OCI-LY7 (cell line): ENCODE measurements around the gene KAT6B. TPM values are rescaled to one million over a fixed set of nuclear protein-coding genes. Genes with fewer than 3 reads are reported as not detected.

Experiments used
- BruUV-seq: library from RNA; stranded (reverse); fragments of 400-500 nt; replicated peaks from 2 replicates; lab custom pipeline; 2021; lab: Mats Ljungman, UMichigan
- CTCF ChIA-PET: fragments of 300-600 bp; sonication (Branson Sonifier 250); formaldehyde crosslinking; loops from one replicate; lab custom pipeline; 2022; ENCODE audit warnings: antibody characterized with exemption; ENCODE audit not compliant: unreplicated experiment; lab: Charles Lee
- POLR2A ChIA-PET: fragments of 300-600 bp; sonication (Branson Sonifier 250); formaldehyde crosslinking; loops from one replicate; lab custom pipeline; 2022; ENCODE audit warnings: antibody characterized with exemption; lab: Charles Lee
- DNase-seq: peaks from one replicate; pipeline ENCODE4 v3.0.0-alpha.2; 2015; ENCODE audit warnings: low spot score
- H2AFZ ChIP-seq: fragments of 200-600 bp; sonication (generic), shearing (Covaris generic); 2 replicates; pipeline ENCODE4 v1.6.1; 2014; ENCODE audit warnings: mild to moderate bottlenecking, antibody characterized with exemption, low read length, moderate library complexity
- H3K27ac ChIP-seq: fragments of 200-600 bp; sonication (generic); 2 replicates; pipeline ENCODE4 v1.5.1; 2014; ENCODE audit warnings: mixed run types, low read depth, mild to moderate bottlenecking, moderate library complexity, low read length, inconsistent platforms; ENCODE audit not compliant: poor library complexity, severe bottlenecking
- H3K36me3 ChIP-seq: fragments of 200-600 bp; sonication (generic); 2 replicates; pipeline ENCODE4 v1.6.1; 2014; ENCODE audit warnings: mild to moderate bottlenecking, antibody characterized with exemption, low read length, moderate library complexity, mixed read lengths; ENCODE audit not compliant: insufficient read depth
- H3K4me1 ChIP-seq: fragments of 200-600 bp; sonication (generic); 2 replicates; pipeline ENCODE4 v1.5.1; 2014; ENCODE audit warnings: mild to moderate bottlenecking, low read length; ENCODE audit not compliant: insufficient read depth, poor library complexity, severe bottlenecking
- H3K4me2 ChIP-seq: fragments of 200-600 bp; sonication (generic); 2 replicates; pipeline ENCODE4 v1.6.1; 2014; ENCODE audit warnings: mild to moderate bottlenecking, low read length
- H3K4me3 ChIP-seq: fragments of 200-600 bp; sonication (generic); 2 replicates; pipeline ENCODE4 v1.5.1; 2014; ENCODE audit warnings: mild to moderate bottlenecking, low read depth, low read length; ENCODE audit not compliant: poor library complexity, severe bottlenecking
- H3K79me2 ChIP-seq: fragments of 200-600 bp; sonication (generic); 2 replicates; pipeline ENCODE4 v1.6.1; 2016; ENCODE audit warnings: low read depth, mild to moderate bottlenecking, low read length, moderate library complexity, mixed read lengths; ENCODE audit not compliant: insufficient read depth
- H3K9me2 ChIP-seq: fragments of 200-600 bp; sonication (generic); 2 replicates; pipeline ENCODE4 v1.6.1; 2016; ENCODE audit warnings: mild to moderate bottlenecking, low read length, mixed read lengths; ENCODE audit not compliant: insufficient read depth
- H3K9me3 ChIP-seq: fragments of 200-600 bp; sonication (generic); 2 replicates; pipeline ENCODE4 v1.6.1; 2014; ENCODE audit warnings: mild to moderate bottlenecking, mixed run types, low read length, mixed read lengths
- H4K20me1 ChIP-seq: fragments of 200-600 bp; sonication (generic); 2 replicates; pipeline ENCODE4 v1.6.1; 2014; ENCODE audit warnings: mild to moderate bottlenecking, antibody characterized with exemption, low read length, moderate library complexity, mixed read lengths; ENCODE audit not compliant: insufficient read depth
- EZH2phosphoT487 ChIP-seq: fragments of 200-600 bp; sonication (generic); IDR thresholded peaks from 2 replicates; pipeline ENCODE4 v1.6.1; 2018; ENCODE audit warnings: low read depth, borderline replicate concordance, mild to moderate bottlenecking, mixed run types, antibody characterized with exemption, low read length, moderate library complexity, mixed read lengths
- intact Hi-C: fragments of 100-400 bp; cut with micrococcal nuclease; formaldehyde crosslinking; loops from one replicate; pipeline ENCODE4 v1.10.0; 2022; ENCODE audit not compliant: unreplicated experiment
- total RNA-seq, 2 experiments: library from RNA; depleted of rRNA in 1 of 2; stranded (reverse); fragments of >200 nt in 1 of 2; shearing (Covaris generic) in 1 of 2; gene quantifications; 2 replicates each; pipeline ENCODE4 v1.2.3, GENCODE V29; 2014 to 2022
- TF ChIP-seq, protein P1 (sequence below): fragments of 200-600 bp; sonication (generic); conservative IDR thresholded peaks from 2 replicates; pipeline ENCODE4 v1.5.1; 2014; ENCODE audit warnings: mild to moderate bottlenecking, antibody characterized with exemption, low read length, moderate library complexity, mixed read lengths

The KAT6B gene
- total RNA-seq, 2 experiments from 2014 or later: 20.8 to 40.8 TPM

DNA sequence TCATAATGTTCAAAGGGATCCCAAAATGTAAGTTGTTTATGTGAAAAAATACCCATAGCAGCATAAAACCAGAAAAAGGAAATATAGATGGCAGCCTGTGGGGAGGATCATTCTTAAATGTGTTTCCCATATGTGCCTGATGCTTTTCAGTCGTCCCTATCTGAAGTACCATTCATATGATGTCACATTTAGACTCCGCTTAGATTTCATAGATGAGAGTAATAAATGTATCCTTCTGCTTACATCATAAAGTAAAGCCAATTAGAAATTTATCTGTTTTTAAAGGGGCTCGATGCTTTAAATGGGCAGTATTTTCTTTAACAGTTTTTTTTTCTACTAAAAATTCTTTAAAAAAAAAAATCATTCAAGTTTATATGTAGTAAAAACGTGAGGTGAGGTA, 136.1 kb downstream of the KAT6B start:
- no peaks in the 10 kb centered on the region for H3K36me3 ChIP-seq
- intact Hi-C loops: no loop called here
- no peak overlapping the region for H2AFZ ChIP-seq
- BruUV-seq: no TSS peak
- H3K4me1 ChIP-seq: peaks cover 1% of the 10 kb centered on the region
- TF ChIP-seq, protein P1, sequence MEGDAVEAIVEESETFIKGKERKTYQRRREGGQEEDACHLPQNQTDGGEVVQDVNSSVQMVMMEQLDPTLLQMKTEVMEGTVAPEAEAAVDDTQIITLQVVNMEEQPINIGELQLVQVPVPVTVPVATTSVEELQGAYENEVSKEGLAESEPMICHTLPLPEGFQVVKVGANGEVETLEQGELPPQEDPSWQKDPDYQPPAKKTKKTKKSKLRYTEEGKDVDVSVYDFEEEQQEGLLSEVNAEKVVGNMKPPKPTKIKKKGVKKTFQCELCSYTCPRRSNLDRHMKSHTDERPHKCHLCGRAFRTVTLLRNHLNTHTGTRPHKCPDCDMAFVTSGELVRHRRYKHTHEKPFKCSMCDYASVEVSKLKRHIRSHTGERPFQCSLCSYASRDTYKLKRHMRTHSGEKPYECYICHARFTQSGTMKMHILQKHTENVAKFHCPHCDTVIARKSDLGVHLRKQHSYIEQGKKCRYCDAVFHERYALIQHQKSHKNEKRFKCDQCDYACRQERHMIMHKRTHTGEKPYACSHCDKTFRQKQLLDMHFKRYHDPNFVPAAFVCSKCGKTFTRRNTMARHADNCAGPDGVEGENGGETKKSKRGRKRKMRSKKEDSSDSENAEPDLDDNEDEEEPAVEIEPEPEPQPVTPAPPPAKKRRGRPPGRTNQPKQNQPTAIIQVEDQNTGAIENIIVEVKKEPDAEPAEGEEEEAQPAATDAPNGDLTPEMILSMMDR: no peak
- TF ChIP-seq EZH2phosphoT487: no peak
- H3K9me2 ChIP-seq: no peaks in the 10 kb centered on the region
- no peak for DNase-seq
- H4K20me1 ChIP-seq: no peaks in the 10 kb centered on the region
- H3K79me2 ChIP-seq: no peaks in the 10 kb centered on the region
- H3K9me3 ChIP-seq: no peaks in the 10 kb centered on the region
- POLR2A ChIA-PET: no interaction called here
- no peak overlapping the region for H3K27ac ChIP-seq
- no peak overlapping the region for H3K4me2 ChIP-seq
- no peak overlapping the region for H3K4me3 ChIP-seq
- CTCF ChIA-PET: no interaction called here

DNA sequence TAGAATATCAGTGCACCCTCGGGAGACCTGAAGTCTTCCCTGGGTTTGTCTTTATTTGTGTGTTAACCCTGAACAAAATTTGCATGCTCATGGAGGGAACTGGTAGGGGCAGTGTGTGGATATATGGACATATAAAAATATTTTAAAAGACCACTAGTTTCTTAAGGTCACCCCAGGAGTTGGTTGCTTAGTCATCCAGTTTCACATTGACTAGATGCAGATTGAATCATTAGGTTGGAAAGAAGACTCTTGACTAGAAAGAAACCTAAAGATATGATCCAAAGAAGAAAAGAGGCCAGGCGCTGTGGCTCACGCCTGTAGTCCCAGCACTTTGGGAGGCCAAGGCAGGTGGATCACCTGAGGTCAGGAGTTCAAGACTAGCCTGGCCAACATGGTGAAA, 137.1 kb downstream of the KAT6B start:
- Histone ChIP-seq H3K4me2 (no peak overlapping the region), H3K27ac (no peak overlapping the region), H3K9me3 (no peaks in the 10 kb centered on the region), H3K9me2 (no peaks in the 10 kb centered on the region), H3K4me3 (no peak overlapping the region), H3K79me2 (no peaks in the 10 kb centered on the region), H3K4me1 (peaks cover 9% of the 10 kb centered on the region), H3K36me3 (no peaks in the 10 kb centered on the region), H2AFZ (no peak overlapping the region), H4K20me1 (no peaks in the 10 kb centered on the region)
- intact Hi-C loops: no loop called here
- ChIA-PET CTCF (no interaction called here), POLR2A (interaction anchor here (0.9 kb wide), 1 partner anchor 23 kb away, joined by 3 read pairs; no protein-coding TSS in a partner anchor)
- TF ChIP-seq EZH2phosphoT487: no peak
- TF ChIP-seq, protein P1: no peak
- no peak for DNase-seq
- no TSS peak for BruUV-seq

DNA sequence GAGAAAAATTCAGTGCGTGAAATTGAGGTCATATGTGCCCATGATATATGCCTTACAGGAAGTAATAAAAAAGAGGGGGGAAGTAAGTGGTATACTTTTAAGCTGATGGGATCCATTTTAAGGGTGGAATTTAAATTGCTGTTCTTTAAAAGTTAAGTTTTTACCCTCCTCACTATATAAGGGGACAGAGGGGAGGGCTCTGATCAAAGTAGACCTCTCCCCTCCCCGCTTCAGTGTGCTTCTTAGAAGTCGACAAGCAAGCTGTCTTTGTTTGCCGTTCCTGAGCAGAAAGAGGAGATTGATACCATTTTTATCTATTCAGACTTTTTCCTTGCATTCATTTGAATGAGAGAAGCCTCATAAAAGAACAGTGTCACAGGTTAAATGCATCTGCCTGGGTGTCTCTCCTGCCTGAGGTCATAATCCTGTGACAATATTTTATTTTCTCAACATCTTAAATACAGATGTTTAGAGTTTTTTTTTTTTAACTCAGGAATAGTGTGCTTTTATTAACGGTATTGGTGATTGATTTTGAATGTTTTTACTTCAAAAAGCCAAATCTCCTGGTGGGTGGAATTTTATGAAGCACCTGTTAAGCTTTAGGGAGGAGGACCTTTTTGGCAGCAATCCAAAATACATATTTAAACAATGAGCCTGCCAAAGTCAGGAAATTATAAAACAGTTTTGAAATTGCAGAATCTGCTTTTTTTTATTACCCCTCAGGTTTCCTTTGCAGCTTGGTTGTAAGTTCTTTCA, 141.7 kb downstream of the KAT6B start:
- POLR2A ChIA-PET: interaction anchor here (0.6 to 1.5 kb wide), 5 partner anchors 15 to 1069 kb away, joined by 3 to 4 read pairs (median 3); no protein-coding TSS in a partner anchor
- TF ChIP-seq, protein P1: no peak
- TF ChIP-seq EZH2phosphoT487: no peak
- H3K4me3 ChIP-seq: no peak overlapping the region
- H3K4me1 ChIP-seq: peaks cover 9% of the 10 kb centered on the region
- no peaks in the 10 kb centered on the region for H3K9me2 ChIP-seq
- 0 out of 2 replicates have a peak overlapping the region, but pooled peaks have one; percentile 8 for H3K4me2 ChIP-seq
- BruUV-seq: no TSS peak
- intact Hi-C loops: no loop called here
- H3K79me2 ChIP-seq: no peaks in the 10 kb centered on the region
- H3K36me3 ChIP-seq: no peaks in the 10 kb centered on the region
- no peaks in the 10 kb centered on the region for H3K9me3 ChIP-seq
- H4K20me1 ChIP-seq: no peaks in the 10 kb centered on the region
- CTCF ChIA-PET: no interaction called here
- DNase-seq: no peak
- H3K27ac ChIP-seq: no peak overlapping the region
- H2AFZ ChIP-seq: no peak overlapping the region
